ENCODE data around the gene ZNF473.

DNA sequence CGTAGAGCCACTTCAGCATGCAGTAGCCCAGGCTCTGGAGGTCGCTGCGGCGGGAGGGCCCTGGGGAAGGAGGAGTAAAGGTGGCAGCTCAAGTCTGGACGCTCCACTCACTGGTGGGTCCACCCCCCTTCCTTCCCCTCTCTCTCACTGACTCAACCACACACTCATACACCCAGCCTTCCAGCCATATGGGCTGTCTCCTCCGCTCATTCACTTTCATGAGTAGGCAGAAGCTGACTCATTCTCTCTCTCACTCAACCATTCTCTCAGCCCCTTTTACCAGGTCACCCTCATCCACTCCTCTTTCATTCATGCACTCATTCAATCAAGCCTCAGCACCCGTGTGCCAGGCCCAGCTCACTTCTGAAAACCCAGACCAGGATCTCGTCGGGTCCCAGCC is 37.4 kb upstream of the ZNF473 start:
- TF ChIP-seq POLR2AphosphoS5 (IDR thresholded peaks at IDR 0.05; ENCODE audit: low read depth, low read length) = no peak
- TF ChIP-seq, protein P1, sequence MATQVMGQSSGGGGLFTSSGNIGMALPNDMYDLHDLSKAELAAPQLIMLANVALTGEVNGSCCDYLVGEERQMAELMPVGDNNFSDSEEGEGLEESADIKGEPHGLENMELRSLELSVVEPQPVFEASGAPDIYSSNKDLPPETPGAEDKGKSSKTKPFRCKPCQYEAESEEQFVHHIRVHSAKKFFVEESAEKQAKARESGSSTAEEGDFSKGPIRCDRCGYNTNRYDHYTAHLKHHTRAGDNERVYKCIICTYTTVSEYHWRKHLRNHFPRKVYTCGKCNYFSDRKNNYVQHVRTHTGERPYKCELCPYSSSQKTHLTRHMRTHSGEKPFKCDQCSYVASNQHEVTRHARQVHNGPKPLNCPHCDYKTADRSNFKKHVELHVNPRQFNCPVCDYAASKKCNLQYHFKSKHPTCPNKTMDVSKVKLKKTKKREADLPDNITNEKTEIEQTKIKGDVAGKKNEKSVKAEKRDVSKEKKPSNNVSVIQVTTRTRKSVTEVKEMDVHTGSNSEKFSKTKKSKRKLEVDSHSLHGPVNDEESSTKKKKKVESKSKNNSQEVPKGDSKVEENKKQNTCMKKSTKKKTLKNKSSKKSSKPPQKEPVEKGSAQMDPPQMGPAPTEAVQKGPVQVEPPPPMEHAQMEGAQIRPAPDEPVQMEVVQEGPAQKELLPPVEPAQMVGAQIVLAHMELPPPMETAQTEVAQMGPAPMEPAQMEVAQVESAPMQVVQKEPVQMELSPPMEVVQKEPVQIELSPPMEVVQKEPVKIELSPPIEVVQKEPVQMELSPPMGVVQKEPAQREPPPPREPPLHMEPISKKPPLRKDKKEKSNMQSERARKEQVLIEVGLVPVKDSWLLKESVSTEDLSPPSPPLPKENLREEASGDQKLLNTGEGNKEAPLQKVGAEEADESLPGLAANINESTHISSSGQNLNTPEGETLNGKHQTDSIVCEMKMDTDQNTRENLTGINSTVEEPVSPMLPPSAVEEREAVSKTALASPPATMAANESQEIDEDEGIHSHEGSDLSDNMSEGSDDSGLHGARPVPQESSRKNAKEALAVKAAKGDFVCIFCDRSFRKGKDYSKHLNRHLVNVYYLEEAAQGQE (IDR thresholded peaks at IDR 0.05; ENCODE audit: insufficient read depth in 1 of 2, low read depth in 2 of 2, low read length in 2 of 2) = 0 out of 4 replicates have a peak, but pooled peaks of 1 of the 2 experiments have one; percentile 3
